HepG2 (cell line): Measurements from ENCODE around the gene FOCAD. TPM values are rescaled to one million over a fixed set of nuclear protein-coding genes. Genes with fewer than 3 reads are reported as not detected.

Source experiments
- ATAC-seq: fragments of 200-7000 bp; cut with Tn5 transposase; 3 replicates; pipeline ENCODE4 v1.9.1; 2020; ENCODE audit warnings: mild to moderate bottlenecking, moderate library complexity
- BruUV-seq: library from RNA; stranded (reverse); fragments of 400-500 nt; replicated peaks from 2 replicates; lab custom pipeline; 2021; lab: Mats Ljungman, UMichigan
- CTCF ChIA-PET: fragments of 300-600 bp; formaldehyde crosslinking; extraction: SDS; loops from one replicate; lab custom pipeline; 2021; ENCODE audit warnings: low total read pairs, inconsistent platforms, low intra/inter-chr PET ratio; lab: Yijun Ruan, JAX
- POLR2A ChIA-PET: fragments of 350-600 bp; sonication (Branson Sonifier 250); formaldehyde crosslinking; loops from one replicate; lab custom pipeline; 2020; ENCODE audit warnings: antibody characterized with exemption, inconsistent platforms; lab: Yijun Ruan, JAX
- DNase-seq: peaks from one replicate; pipeline ENCODE4 v3.0.0-alpha.2; 2015; ENCODE audit warnings: low spot score
- FAIRE-seq: peaks from 3 replicates; lab custom pipeline; 2011; peaks lifted over from hg19 to GRCh38; lab: Jason Lieb, UNC
- H2AFZ ChIP-seq: one replicate; pipeline ENCODE4 v1.6.1; 2011; ENCODE audit warnings: low read length, inconsistent platforms
- H3K27ac ChIP-seq: fragments of 300-600 bp; 3 replicates; pipeline ENCODE4 v1.8.0; 2011; ENCODE audit warnings: mixed run types, mild to moderate bottlenecking, mixed read lengths, low read length, inconsistent platforms; ENCODE audit not compliant: insufficient read depth; ENCODE audit errors: extremely low read length
- H3K27me3 ChIP-seq, 2 experiments: fragments of 200-600 bp in 1 of 2; 2 replicates in 1 of 2; 3 replicates in 1 of 2; pipeline versions ENCODE4 v1.6.0 to v1.8.0; 2011; ENCODE audit warnings: low read length in 2 of 2, mild to moderate bottlenecking in 2 of 2, moderate library complexity in 2 of 2, inconsistent platforms in 1 of 2; ENCODE audit not compliant: insufficient read depth in 2 of 2, control insufficient read depth in 1 of 2
- H3K36me3 ChIP-seq, 2 experiments: fragments of 200-600 bp in 1 of 2; replicated peaks in 1 of 2; 2 replicates in 1 of 2; 3 replicates in 1 of 2; pipeline versions ENCODE4 v1.5.1 to v1.8.0; 2011; ENCODE audit warnings: low read length in 2 of 2, inconsistent platforms in 1 of 2; ENCODE audit not compliant: insufficient read depth in 2 of 2, control insufficient read depth in 1 of 2
- H3K4me1 ChIP-seq: 2 replicates; pipeline ENCODE4 v1.5.1; 2012; ENCODE audit warnings: low read length, inconsistent platforms; ENCODE audit not compliant: insufficient read depth
- H3K4me2 ChIP-seq: 2 replicates; pipeline ENCODE4 v1.6.0; 2011; ENCODE audit warnings: low read depth, low read length, inconsistent platforms
- H3K4me3 ChIP-seq, 3 experiments: fragments of 200-600 bp in 1 of 3; sonication (generic), shearing (Covaris generic) in 1 of 3; replicated peaks in 1 of 3; 2 replicates each; pipeline ENCODE4 v1.5.1; 2011 to 2016; ENCODE audit warnings: low read length in 3 of 3, inconsistent platforms in 2 of 3, low read depth in 2 of 3, mild to moderate bottlenecking in 2 of 3, control low read depth in 1 of 3, mixed read lengths in 1 of 3; ENCODE audit not compliant: insufficient read depth in 1 of 3
- H3K79me2 ChIP-seq: one replicate; pipeline ENCODE4 v1.6.1; 2011; ENCODE audit warnings: low read length, inconsistent platforms; ENCODE audit not compliant: insufficient read depth
- H3K9ac ChIP-seq: 2 replicates; pipeline ENCODE4 v1.6.0; 2011; ENCODE audit warnings: mild to moderate bottlenecking, low read depth, low read length, inconsistent platforms; ENCODE audit not compliant: insufficient read depth
- H3K9me3 ChIP-seq: 2 replicates; pipeline ENCODE4 v1.5.1; 2012; ENCODE audit warnings: mild to moderate bottlenecking, low read length
- H4K20me1 ChIP-seq: 2 replicates; pipeline ENCODE4 v1.6.0; 2011; ENCODE audit warnings: inconsistent platforms, mild to moderate bottlenecking, low read length, moderate library complexity; ENCODE audit not compliant: insufficient read depth
- AKAP8 ChIP-seq: sonication (generic); formaldehyde crosslinking; IDR thresholded peaks from 2 replicates; pipeline ENCODE4 v1.5.1; 2020; ENCODE audit warnings: mild to moderate bottlenecking, missing genetic modification reagents
- ARID5B ChIP-seq: IDR thresholded peaks from 2 replicates; pipeline ENCODE4 v1.4.0; 2020; ENCODE audit warnings: mild to moderate bottlenecking, missing genetic modification reagents
- BHLHE40 ChIP-seq: IDR thresholded peaks from 2 replicates; pipeline ENCODE4 v1.6.1; 2011; ENCODE audit warnings: low read length, improper control_type of control experiment
- FOSL2 ChIP-seq: sonication (generic); formaldehyde crosslinking; IDR thresholded peaks from 2 replicates; pipeline ENCODE4 v1.4.0; 2020; ENCODE audit warnings: missing genetic modification reagents
- GMEB2 ChIP-seq: IDR thresholded peaks from 2 replicates; pipeline ENCODE4 v1.6.1; 2016; ENCODE audit warnings: missing biosample characterization, missing genetic modification reagents, low read depth
- RXRB ChIP-seq: IDR thresholded peaks from 2 replicates; pipeline ENCODE4 v1.6.1; 2016; ENCODE audit warnings: borderline replicate concordance, missing genetic modification reagents, missing compliant biosample characterization
- SOX6 ChIP-seq, 2 experiments: fragments of 450-650 bp in 1 of 2; sonication (generic) in 1 of 2; formaldehyde crosslinking in 1 of 2; IDR thresholded peaks; 2 replicates each; pipeline versions ENCODE4 v1.4.0 to v1.6.1; 2017 to 2020; ENCODE audit warnings: antibody characterized with exemption in 1 of 2, mild to moderate bottlenecking in 1 of 2, missing genetic modification reagents in 1 of 2
- TBX2 ChIP-seq: sonication (generic); formaldehyde crosslinking; IDR thresholded peaks from 2 replicates; pipeline ENCODE4 v1.5.0; 2020; ENCODE audit warnings: missing genetic modification reagents, mild to moderate bottlenecking, borderline replicate concordance
- TFE3 ChIP-seq: IDR thresholded peaks from 2 replicates; pipeline ENCODE4 v1.6.1; 2016
- ZNF281 ChIP-seq: sonication (generic); formaldehyde crosslinking; IDR thresholded peaks from 2 replicates; pipeline ENCODE4 v1.4.0; 2020; ENCODE audit warnings: missing genetic modification reagents, borderline replicate concordance
- WGBS: methylation state at CpG from one replicate; pipeline ENCODE4 v1.1.6; 2017; ENCODE audit warnings: low lambda C conversion rate; 5-methylcytosine and 5-hydroxymethylcytosine counted together
- in situ Hi-C: cut with HindIII; loops from 2 replicates; pipeline ENCODE4 v1.10.0; 2017; ENCODE audit warnings: low pct_unique_long_range_greater_than_20kb; ENCODE audit not compliant: extremely low pct_ligation_motif_present
- intact Hi-C: fragments of 100-400 bp; cut with micrococcal nuclease; formaldehyde crosslinking; loops from one replicate; pipeline ENCODE4 v1.10.0; 2022; ENCODE audit not compliant: unreplicated experiment
- polyA plus RNA-seq, 8 experiments: library from polyadenylated mRNA; depleted of rRNA in 3 of 8; stranded (reverse) in 7 of 8; unstranded in 1 of 8; fragments of >200 nt; fragmentation: Illumina TruSeq in 4 of 8; extraction: Trizol in 4 of 8; gene quantifications; 2 replicates each; pipeline versions ENCODE4 v1.2.1 to v1.2.3, GENCODE V29; 2011 to 2016; ENCODE audit warnings: low read depth in 4 of 8, missing spikeins in 1 of 8, mixed read lengths in 1 of 8; ENCODE audit not compliant: insufficient read depth in 1 of 8
- total RNA-seq, 5 experiments: library from RNA; depleted of rRNA; stranded (reverse); fragments of >200 nt; fragmentation: Illumina TruSeq; extraction: Trizol; gene quantifications; 2 replicates each; pipeline ENCODE4 v1.2.3, GENCODE V29; 2016; ENCODE audit warnings: low read depth in 1 of 5

Gene FOCAD
- total and polyA plus RNA-seq, 2 of the 13 experiments (the other 11 are each of a cell fraction or from before 2014, with no cell fraction given) = 18.0 to 31.1 TPM

- no peak for TF ChIP-seq GMEB2 (CRISPR knock-in tag)
- no peak for TF ChIP-seq TFE3
- TF ChIP-seq RXRB (CRISPR knock-in tag) = no peak
Measured at GRCh38 chr9:20650313-20650712, 33.7 kb upstream of the FOCAD start (continued).

- Histone ChIP-seq H3K36me3 (no peaks in the 10 kb centered on the region), H3K4me1 (peaks cover 8% of the 10 kb centered on the region), H3K9me3 (no peaks in the 10 kb centered on the region), H3K79me2 (no peaks in the 10 kb centered on the region), H3K4me2 (peak overlapping the region; percentile 18; the same call in 1 of the 2 replicates), H3K27me3 (no peaks in the 10 kb centered on the region), H2AFZ (no peak overlapping the region), H3K4me3 (no peak overlapping the region), H4K20me1 (no peaks in the 10 kb centered on the region), H3K27ac (no peak overlapping the region), H3K9ac (no peak overlapping the region)
- peak; percentile 28 for DNase-seq
- intact Hi-C loops (no loop called here), in situ Hi-C loops (no loop called here)
- no TSS peak for BruUV-seq
- FAIRE-seq = no peak
- ChIA-PET CTCF (no interaction called here), POLR2A (no interaction called here)
- peak; percentile 61; the same call in 2 of the 3 replicates for ATAC-seq
- WGBS = 31% methylated on average over 4 of the region's 4 CpGs
- TF ChIP-seq TBX2 (CRISPR knock-in tag) = peak; percentile 18; the same call in 1 of the 2 replicates
- TF ChIP-seq BHLHE40 = peak; percentile 45; the same call in 1 of the 2 replicates
- TF ChIP-seq ZNF281 (CRISPR knock-in tag) = no peak
- TF ChIP-seq AKAP8 (CRISPR knock-in tag) = no peak
- no peak for TF ChIP-seq SOX6 (IDR thresholded peaks at IDR 0.05)
- TF ChIP-seq SOX6 (CRISPR knock-in tag; IDR thresholded peaks at IDR 0.05) = 0 out of 2 replicates have a peak, but pooled peaks have one; percentile 11
- 0 out of 2 replicates have a peak, but pooled peaks have one; percentile 16 for TF ChIP-seq ARID5B
- peak; percentile 45 for TF ChIP-seq FOSL2 (CRISPR knock-in tag)
Measured at GRCh38 chr9:20650750-20651299, 33.2 kb upstream of the FOCAD start.
